HUES48 (cell line): ENCODE results near the gene BDP1.
A peak's percentile ranks its signal among the peaks of the same experiment; 100 is the strongest.
"Not testable (repeated sequence)": the region's sequence is repeated elsewhere in the genome, so short reads cannot be mapped to it uniquely, and the experiment has no call there.

Experiments used
- H3K27ac ChIP-seq: one replicate; pipeline ENCODE4 v1.7.0; 2013; ENCODE audit warnings: low read depth, low read length, inconsistent platforms
- H3K27me3 ChIP-seq: 2 replicates; pipeline ENCODE4 v1.6.1; 2013; ENCODE audit warnings: mild to moderate bottlenecking, low read length; ENCODE audit not compliant: control insufficient read depth, insufficient read depth
- H3K36me3 ChIP-seq: 2 replicates; pipeline ENCODE4 v1.6.1; 2013; ENCODE audit warnings: low read length; ENCODE audit not compliant: control insufficient read depth, insufficient read depth
- H3K4me1 ChIP-seq: 2 replicates; pipeline ENCODE4 v1.6.1; 2013; ENCODE audit warnings: mild to moderate bottlenecking, low read length; ENCODE audit not compliant: control insufficient read depth, insufficient read depth
- H3K4me3 ChIP-seq: 2 replicates; pipeline ENCODE4 v1.5.1; 2013; ENCODE audit warnings: mild to moderate bottlenecking, low read depth, low read length
- H3K9ac ChIP-seq: 2 replicates; pipeline ENCODE4 v1.6.1; 2013; ENCODE audit warnings: mild to moderate bottlenecking, low read depth, low read length, moderate library complexity
- H3K9me3 ChIP-seq: 2 replicates; pipeline ENCODE4 v1.6.1; 2013; ENCODE audit warnings: low read length; ENCODE audit not compliant: control insufficient read depth, insufficient read depth

Gene BDP1

GRCh38 chr5:71445015-71445414, 10.4 kb upstream of the BDP1 start:
- not testable (repeated sequence) for H3K36me3 ChIP-seq, H3K9ac ChIP-seq, H3K4me1 ChIP-seq, H3K9me3 ChIP-seq, H3K27ac ChIP-seq
- Histone ChIP-seq H3K4me3 (0 out of 2 replicates have a peak overlapping the region, but pooled peaks have one; percentile 39), H3K27me3 (peaks cover 22% of the 10 kb centered on the region)

GRCh38 chr5:71445523-71446152, 9.8 kb upstream of the BDP1 start:
- Histone ChIP-seq H3K4me3 (peak overlapping the region; percentile 39), H3K27me3 (peaks cover 22% of the 10 kb centered on the region)
- not testable (repeated sequence) for H3K4me1 ChIP-seq, H3K9ac ChIP-seq, H3K9me3 ChIP-seq, H3K36me3 ChIP-seq, H3K27ac ChIP-seq

GRCh38 chr5:71446540-71447216, 8.8 kb upstream of the BDP1 start:
- not testable (repeated sequence) for H3K36me3 ChIP-seq, H3K9ac ChIP-seq
- 0 out of 2 replicates have a peak overlapping the region, but pooled peaks have one; percentile 39 for H3K4me3 ChIP-seq

GRCh38 chr5:71447218-71447808, 8.1 kb upstream of the BDP1 start:
- H3K4me1 ChIP-seq, H3K9ac ChIP-seq, H3K9me3 ChIP-seq, H3K27ac ChIP-seq, H3K4me3 ChIP-seq, H3K36me3 ChIP-seq: not testable (repeated sequence)
- peaks cover 22% of the 10 kb centered on the region for H3K27me3 ChIP-seq

More at GRCh38 chr5:71446540-71447216, 8.8 kb upstream of the BDP1 start:
- H3K27ac ChIP-seq, H3K4me1 ChIP-seq, H3K9me3 ChIP-seq: not testable (repeated sequence)
- H3K27me3 ChIP-seq: peaks cover 22% of the 10 kb centered on the region

- H3K27ac ChIP-seq: no peak overlapping the region
- H3K27me3 ChIP-seq: no peaks in the 10 kb centered on the region
- no peaks in the 10 kb centered on the region; the same call in 1 of the 2 replicates for H3K4me1 ChIP-seq
- H3K9me3 ChIP-seq: no peaks in the 10 kb centered on the region
- no peak overlapping the region for H3K4me3 ChIP-seq
- no peaks in the 10 kb centered on the region for H3K36me3 ChIP-seq
- no peak overlapping the region for H3K9ac ChIP-seq
Measured at GRCh38 chr5:71452876-71453275, 2.6 kb upstream of the BDP1 start.

GRCh38 chr5:71454913-71455312, 538 bp upstream of the BDP1 start:
- peaks cover 16% of the 10 kb centered on the region for H3K36me3 ChIP-seq
- no peaks in the 10 kb centered on the region; the same call in 1 of the 2 replicates for H3K4me1 ChIP-seq
- H3K9me3 ChIP-seq: no peaks in the 10 kb centered on the region
- no peak overlapping the region for H3K9ac ChIP-seq
- no peaks in the 10 kb centered on the region for H3K27me3 ChIP-seq
- H3K4me3 ChIP-seq: peak overlapping the region; percentile 99
- peak overlapping the region; percentile 42 for H3K27ac ChIP-seq

GRCh38 chr5:71456362-71456743, 902 bp downstream of the BDP1 start:
- H3K9ac ChIP-seq: peak overlapping the region; percentile 91; the same call in 1 of the 2 replicates
- H3K27me3 ChIP-seq: no peaks in the 10 kb centered on the region
- no peak overlapping the region for H3K27ac ChIP-seq
- H3K4me1 ChIP-seq: no peaks in the 10 kb centered on the region; the same call in 1 of the 2 replicates
- peaks cover 31% of the 10 kb centered on the region for H3K36me3 ChIP-seq
- H3K4me3 ChIP-seq: peak overlapping the region; percentile 99
- no peaks in the 10 kb centered on the region for H3K9me3 ChIP-seq

- no peaks in the 10 kb centered on the region; the same call in 1 of the 2 replicates for H3K4me1 ChIP-seq
- H3K27me3 ChIP-seq: no peaks in the 10 kb centered on the region
- no peak overlapping the region for H3K9ac ChIP-seq
- peak overlapping the region; percentile 99 for H3K4me3 ChIP-seq
- H3K36me3 ChIP-seq: peaks cover 38% of the 10 kb centered on the region
- no peak overlapping the region for H3K27ac ChIP-seq
- H3K9me3 ChIP-seq: no peaks in the 10 kb centered on the region
Measured at GRCh38 chr5:71457106-71457505, 1.7 kb downstream of the BDP1 start.

- Histone ChIP-seq H3K4me3 (no peak overlapping the region), H3K36me3 (peaks cover 73% of the 10 kb centered on the region), H3K4me1 (no peaks in the 10 kb centered on the region; the same call in 1 of the 2 replicates), H3K27me3 (no peaks in the 10 kb centered on the region), H3K9me3 (no peaks in the 10 kb centered on the region), H3K9ac (no peak overlapping the region), H3K27ac (no peak overlapping the region)
Measured at GRCh38 chr5:71460693-71461092, 5.2 kb downstream of the BDP1 start.

GRCh38 chr5:71461360-71461759, 5.9 kb downstream of the BDP1 start:
- H3K4me3 ChIP-seq: no peak overlapping the region
- no peak overlapping the region for H3K27ac ChIP-seq
- H3K9me3 ChIP-seq: no peaks in the 10 kb centered on the region
- H3K27me3 ChIP-seq: no peaks in the 10 kb centered on the region
- peaks cover 80% of the 10 kb centered on the region for H3K36me3 ChIP-seq
- H3K9ac ChIP-seq: no peak overlapping the region
- H3K4me1 ChIP-seq: no peaks in the 10 kb centered on the region; the same call in 1 of the 2 replicates

GRCh38 chr5:71471193-71471592, 15.7 kb downstream of the BDP1 start:
- Histone ChIP-seq H3K4me3 (no peak overlapping the region), H3K4me1 (no peaks in the 10 kb centered on the region), H3K27me3 (no peaks in the 10 kb centered on the region), H3K36me3 (peaks cover 62% of the 10 kb centered on the region), H3K9me3 (no peaks in the 10 kb centered on the region), H3K27ac (no peak overlapping the region), H3K9ac (no peak overlapping the region)
